ENCODE results near the gene TTI1. TPM values are rescaled to one million over a fixed set of nuclear protein-coding genes. Genes with fewer than 3 reads are reported as not detected.

The TTI1 gene
- total RNA-seq, 1 experiment from 2014 or later, result 25.7 TPM

DNA sequence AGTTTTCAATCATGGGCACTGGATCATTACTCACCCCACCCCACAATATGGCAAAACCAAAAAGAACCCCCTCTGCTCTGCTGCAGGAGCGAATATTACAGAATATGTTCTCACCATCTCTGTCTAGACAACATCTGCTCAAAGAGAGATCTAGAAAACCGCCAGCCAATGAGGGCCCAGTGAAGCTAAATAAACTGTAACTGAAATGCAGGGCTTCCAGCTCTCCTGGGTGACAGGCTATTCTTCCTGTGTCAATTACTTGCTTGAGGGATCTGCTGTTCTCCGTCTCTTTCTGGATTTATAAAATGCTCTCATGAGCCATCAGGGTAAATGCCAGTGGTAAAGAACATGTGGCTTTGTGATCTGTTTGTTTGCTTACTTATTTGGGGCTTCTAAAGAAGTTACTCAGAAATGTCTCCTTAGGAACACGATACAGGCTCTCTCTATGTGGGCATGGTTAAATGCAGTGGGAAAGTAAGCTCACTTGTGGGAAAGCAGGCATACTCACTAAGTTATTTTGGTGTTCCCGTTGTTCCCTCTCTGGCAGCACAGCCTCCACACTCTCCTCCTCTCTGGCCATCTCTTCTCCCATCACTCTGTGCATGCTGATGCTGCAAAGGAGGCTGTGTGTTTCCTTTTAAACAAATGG, 44.8 kb downstream of the TTI1 start:
- peak; percentile 43 for DNase-seq (ENCODE audit: low spot score)

DNA sequence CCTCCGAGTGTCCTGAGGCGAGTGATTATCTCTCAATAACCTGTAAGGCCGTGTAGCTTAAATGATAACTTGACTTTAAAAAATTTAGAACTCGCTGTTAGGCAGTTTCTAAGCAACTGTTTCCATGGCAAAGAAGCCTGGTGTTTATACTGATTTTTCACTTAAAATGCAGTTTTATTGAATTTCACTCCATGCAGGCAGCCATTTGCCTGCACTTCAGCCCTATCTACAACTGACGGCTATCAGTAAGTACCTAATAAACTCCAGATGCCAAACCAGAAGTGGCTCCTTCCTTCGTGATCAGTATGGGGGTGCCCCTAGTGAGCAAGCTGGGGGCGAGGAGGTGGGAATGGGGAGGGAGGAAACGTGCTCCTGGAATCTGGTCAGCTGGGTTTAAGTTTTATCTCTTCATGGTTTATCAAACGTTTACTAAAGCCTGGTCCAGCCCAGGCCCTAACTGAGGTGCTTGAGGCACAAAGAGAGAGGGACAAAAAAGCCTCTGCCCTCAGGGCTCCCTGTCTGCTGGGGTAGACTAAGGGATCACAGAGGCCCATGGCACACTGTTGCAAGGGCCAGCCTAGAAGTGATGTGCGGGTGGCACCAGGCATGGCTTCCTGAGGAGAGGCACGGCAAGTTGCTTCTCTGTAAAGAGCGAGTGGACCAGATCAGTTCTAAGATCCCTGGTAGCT, 45.5 kb downstream of the TTI1 start:
- no peak for DNase-seq (ENCODE audit: low spot score)

DNA sequence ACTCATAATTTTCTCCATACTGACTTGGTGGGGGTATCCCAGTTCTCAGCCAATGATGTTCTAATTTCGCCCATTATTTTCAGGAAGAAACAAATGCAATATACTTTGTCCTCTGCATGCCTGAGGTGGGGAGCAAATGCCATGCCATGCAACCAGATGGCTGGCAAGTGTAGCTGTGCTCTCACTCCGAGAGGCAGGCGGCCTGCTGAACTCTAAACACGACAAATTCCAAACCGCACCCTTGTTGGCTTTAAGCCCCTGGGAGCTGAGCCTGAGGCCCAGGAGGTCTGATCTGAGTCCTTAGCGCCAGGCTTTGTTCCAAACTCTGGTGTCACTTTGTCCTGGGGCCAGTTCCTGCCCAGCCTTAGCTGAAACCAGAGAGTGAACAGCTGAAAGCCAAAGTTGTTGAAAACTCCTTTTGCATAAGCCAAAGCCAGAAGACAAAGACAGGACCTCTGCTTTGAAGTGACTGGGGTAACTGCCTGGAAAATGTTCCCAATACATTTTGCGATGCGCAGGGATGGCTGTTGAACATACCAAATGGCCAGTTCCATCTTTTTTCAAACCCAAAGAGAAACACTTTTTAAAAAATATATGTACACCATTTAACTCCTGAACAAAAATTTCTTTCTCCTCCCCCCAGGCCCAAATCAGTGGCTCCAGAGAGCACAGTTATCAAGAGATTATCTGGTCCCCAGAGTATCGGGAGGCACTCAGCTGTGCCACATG, 46.2 kb downstream of the TTI1 start:
- DNase-seq (ENCODE audit: low spot score), result peak; percentile 88

DNA sequence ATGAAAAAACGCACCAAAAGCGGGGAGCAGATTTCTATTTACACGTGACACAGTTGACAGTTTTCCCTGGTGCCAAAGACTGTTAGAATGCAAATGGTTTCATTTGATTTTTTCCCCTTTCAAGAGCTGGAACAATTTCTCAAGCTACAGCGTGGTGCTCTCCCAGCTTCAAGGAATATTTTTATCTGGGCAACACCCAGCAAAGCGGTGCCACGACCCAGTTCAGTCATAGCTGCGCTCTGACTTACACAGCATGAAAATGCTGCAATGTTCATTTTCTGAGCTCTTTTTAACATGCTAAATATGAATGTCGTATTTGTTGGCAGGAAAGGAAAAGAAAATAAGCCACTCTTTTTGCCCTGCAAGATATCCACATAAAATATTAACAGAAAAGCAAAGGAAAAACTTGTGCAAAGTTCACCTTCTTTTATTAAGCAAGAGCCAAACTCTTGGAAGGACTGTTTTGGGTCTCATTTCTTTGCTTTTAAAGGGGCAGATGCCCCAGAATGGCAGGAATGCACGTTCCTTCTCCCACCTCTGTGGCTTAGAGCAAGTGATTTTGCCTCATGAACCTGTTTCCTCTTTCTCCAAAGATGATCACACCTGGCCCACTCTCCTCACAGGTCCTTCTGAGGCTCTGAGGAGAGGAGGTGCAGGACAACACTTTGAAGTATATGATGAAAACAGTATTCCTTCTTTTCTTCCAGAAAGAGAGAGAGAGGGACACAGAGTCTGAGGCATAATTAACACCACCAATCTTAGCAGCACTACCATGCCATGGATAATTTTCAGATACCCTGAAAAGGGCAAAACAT, 47.0 kb downstream of the TTI1 start:
- no peak for DNase-seq (ENCODE audit: low spot score)

DNA sequence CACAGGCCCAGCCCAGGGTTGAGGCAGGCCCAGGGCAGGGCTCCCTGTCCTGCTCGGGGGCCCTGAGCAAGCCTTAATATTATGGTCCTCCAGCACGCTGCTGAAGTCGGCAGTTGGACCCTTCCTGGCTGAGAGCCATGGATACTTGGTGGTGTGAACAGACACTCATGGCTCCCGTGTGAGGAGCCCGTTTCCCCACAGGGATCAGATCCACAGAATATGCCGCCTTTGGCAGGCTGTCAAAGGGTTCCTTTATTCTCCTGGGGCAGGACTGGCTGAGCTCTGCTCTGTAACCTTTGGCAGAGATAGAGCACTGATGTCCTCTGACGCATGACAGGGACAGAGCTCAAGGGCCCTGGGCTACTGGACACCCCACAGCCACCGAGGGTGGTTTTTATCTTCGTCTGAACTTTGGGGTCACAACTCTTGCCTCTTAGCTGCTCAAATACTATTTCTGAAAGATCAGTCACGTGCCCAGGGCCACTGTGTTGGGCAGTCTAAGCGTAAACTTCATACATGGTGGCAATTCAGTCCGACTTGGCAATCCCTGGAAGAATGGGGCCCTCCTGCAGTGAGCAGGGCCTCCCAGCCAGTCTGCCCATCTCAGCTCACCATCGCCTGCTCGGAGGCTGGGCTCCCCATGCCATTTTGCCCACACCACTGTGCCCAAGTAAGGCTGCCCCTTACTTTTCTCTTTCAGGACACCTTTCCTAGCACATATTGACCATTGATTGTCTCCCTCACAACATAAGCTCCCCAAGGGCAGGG, 49.1 kb downstream of the TTI1 start:
- DNase-seq (ENCODE audit: low spot score), result no peak

DNA sequence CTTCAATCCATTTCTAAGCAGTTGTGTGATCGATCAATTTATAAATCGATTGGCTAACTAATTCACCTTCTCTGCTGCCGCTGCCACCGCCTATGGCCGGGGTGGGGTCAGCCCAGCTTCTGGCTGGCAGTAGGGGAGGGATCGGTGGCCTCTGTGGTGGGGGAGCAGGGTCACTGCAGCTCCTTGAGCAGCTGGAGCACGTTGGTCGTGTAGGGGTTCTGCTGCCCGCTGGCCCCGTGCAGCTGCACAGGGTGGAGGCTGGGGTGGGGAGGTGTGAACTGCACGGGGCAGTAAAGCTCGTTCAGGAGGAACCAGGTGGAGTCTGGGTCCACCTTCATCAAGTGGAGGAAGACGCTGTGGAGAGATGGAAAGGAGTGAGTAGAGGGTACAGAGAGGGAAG, 50.0 kb downstream of the TTI1 start:
- no peak for DNase-seq (ENCODE audit: low spot score)

DNA sequence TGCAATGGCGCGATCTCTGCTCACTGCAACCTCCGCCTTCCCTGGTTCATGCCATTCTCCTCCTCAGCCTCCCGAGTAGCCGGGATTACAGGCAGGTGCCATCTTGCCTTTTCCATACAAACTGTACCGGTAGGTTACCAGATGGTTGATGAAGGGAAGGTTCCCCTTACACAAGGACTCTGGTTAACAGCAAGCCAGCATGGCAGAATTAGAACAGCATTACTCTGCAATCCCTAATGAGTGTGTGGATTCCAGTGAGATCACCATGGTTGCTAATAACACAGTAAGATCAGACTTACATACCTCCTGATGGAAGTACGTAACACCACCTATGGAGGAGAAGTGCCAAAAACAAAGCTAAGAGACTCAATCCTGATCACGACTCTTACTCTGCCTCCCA, 51.7 kb downstream of the TTI1 start:
- no peak for DNase-seq (ENCODE audit: low spot score)

DNA sequence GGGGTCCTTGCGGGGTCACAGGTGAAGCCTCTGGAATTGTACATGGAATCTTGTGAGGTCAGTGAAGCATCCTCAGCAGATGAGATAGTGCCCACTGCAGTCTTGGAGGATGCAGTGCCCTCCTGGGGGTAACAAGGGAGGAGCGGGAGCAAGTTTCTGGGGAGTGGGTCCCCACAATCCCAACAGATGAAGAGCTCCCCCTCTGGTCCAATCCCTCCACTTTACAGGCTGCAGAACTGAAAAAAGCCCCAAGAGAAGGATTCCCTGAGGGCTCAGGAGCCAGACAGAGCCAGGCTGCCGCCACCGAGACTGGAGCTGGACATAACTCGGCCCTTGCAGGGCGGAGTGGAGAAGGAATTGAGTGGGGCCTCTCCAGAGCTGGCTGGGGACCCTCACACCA, 52.4 kb downstream of the TTI1 start:
- DNase-seq (ENCODE audit: low spot score), result no peak

DNA sequence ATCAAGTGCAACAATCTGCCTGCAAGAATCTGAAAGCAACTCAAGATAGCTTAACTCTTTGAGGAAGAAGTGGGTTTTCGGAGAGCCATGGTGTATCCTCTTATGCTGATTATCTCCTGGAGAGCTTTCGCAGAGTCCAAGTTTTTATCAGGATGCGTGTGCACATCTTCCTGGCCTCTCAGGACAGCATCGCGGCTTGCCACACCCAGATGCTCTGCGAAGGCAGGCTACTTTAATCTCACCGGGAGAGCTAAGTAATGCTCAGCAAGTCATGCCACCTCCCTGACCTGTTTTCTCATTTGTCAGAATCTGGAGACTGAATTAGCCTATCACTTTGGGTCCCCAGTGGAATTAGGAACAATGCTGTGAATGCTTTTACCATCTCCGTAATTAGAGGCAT, 52.9 kb downstream of the TTI1 start:
- DNase-seq (ENCODE audit: low spot score), result no peak

DNA sequence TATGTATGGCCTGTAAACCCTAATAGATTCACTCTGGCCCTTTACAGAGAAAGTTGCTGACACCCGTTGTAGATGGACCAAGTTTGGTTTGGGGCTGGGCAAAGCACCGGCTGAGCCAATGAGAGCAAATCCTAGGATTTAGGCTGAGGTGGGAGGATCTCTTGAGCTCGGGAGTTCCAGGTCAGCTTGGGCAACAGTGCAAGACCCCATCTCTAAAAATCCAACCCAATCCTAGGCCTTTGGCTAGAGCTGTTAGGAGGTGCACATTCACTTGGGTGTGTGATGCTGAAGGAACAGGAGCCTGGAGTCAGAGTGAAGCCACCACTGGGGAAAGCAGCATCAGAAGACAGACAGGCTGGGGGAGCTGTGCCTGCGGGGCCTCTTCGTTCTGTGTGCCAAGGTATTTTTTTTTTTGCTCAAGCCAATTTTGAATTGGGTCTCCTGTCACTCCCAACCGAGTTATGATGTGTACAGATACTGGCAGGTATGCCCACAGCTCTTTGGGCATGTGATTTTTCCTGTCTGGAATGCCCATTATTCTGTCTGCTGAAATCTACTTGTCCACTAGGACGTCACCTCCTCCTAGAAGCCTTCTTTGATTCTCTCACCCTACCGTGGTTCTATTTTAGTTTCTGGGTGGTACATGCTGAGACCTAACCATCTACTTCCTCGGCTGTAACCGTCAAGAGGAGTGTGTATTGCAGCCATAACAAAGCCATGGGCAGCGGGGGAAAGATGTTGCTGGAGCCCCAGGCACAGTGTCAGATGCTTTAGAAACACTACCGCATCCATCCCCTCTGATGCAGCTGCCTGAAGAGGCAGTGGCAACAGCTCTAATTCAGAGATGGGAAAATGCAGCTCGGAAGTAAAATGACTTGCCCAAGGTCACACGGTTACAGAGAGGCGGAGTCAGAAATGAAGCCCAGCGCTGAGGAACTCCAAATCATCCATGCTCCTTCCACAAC, 54.0 kb downstream of the TTI1 start:
- DNase-seq (ENCODE audit: low spot score), result no peak

DNA sequence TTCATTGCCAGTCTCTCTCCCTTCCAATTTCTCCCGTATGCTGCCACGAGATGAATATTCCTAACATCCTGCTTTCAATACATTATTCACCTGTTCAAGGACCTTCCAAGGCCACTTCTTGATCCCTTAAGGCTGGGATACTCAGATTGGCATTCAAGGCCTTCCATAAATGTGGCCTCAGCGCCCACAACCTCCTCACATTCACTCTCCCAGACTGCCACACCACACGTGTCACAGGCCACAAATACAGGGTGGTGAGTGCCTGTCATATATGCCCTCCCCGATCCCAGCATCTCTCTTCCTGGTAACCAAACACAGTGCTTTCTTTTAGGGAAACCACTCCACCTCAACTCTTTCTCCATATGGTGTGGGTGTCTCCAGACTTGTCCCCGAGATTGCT, 55.5 kb downstream of the TTI1 start:
- DNase-seq (ENCODE audit: low spot score), result no peak

DNA sequence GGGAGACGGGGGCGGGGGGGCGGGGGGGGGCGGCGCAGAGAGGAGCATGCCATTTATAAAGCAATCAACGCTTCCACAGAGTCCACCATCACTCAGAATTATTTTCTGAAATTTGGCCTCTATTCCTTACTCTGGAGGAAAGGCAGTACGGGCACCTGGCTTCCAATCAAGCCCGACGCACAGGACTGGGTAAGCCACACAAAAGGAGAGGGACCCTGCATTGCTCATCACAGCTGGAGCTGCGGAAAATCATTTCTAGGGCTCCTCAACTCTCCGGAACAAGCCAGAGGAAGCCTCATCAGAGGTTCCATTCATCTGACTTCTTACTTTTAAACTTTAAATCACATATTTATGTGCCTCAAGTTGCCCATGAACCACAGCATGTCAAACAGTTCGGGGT, 55.9 kb downstream of the TTI1 start:
- DNase-seq (ENCODE audit: low spot score), result no peak

DNA sequence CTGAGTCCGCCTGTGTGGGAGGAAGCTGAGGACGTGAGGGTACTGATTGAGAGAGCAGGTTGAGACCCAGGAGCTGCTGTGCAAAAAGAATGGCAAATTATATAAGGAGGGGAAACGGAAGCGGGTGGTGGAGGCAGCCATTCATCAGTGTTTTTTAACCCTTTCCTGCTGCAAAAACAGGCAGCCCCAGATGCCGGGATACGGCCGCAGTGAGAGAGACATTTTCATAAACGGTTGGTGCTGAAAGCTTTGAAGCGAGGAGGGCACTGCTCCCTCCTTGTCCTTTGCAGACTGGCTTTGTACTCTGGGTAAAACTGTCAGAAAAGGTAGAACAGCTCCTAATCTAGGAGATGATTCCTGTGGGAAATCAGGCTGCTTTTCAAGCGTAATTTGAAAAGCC, 56.4 kb downstream of the TTI1 start:
- DNase-seq (ENCODE audit: low spot score), result no peak

DNA sequence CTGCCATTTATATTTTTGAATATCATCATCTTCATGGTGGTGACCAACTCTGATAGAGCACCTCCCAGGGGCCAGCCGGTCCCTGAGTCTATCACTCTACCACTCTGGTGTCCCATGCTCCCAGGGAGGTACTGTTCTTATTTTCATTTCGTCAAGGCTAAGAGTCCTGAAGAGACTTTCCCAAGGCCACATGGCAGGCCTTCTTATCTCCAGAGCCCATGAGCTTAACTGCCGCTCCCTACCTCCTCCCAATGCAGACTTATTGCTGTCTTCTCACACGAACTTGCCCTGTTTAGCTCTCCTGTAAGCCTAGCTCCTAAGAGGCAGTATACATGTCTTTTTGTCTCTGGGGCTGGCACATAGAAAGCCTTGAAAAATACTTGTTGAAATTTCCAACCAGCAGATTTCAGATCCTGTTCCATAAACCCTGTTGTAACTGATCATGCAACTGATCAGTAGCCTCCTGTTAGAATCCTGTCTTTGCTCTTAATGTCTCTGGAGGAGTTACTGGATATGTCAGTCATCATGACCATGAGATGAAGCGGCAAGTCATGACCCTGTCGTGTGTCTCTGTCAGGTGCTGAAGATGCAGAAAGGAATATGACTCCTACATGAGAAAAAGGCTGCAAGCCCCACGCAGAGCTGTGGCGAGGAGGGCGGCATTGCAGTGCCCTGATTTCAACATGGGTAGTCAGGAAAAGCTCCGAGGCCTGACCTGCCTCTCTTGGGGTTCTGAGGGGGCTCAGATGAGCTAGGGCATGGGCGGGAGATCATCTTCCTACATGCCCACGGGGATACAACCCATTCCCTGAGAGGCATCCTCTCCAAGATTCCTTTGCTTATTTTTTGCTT, 60.0 kb downstream of the TTI1 start:
- no peak for DNase-seq (ENCODE audit: low spot score)

DNA sequence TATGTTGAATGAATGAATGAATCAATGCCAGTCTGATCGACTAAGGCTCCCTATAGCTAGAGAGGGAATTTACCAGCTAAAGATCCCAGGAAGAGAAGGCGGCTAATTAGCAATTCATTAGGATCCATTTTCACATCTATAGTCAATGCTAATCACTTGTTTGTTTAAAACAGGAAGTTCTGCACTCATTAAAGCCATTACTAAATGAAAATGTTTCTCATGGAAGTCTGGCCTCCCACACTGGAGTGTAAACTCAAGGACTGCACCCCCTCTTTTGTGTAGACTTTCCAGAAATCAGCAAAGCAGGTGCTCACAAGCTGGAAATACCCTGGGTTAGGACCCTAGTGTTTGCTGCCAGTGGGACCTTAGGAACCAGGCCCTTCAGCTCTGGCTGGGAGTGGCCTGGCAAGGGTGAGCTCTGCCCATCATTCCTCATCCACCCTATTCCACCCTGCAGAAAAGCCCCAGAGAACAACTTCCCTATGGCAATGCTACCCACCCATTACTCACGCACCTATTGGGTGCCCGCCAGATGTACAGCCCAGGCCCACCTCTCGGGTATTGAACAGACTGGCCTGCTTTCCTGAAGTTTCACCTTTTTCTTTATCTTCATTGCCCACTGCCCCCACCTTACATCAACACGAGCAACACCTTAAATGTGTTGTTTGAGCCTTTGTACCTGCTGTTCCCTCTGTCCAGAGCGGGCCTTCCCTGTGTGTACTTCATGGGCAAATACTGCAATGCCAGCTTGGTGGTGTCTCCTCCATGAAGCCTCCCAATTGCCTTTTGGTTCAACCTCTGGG, 60.8 kb downstream of the TTI1 start:
- no peak for DNase-seq (ENCODE audit: low spot score)

DNA sequence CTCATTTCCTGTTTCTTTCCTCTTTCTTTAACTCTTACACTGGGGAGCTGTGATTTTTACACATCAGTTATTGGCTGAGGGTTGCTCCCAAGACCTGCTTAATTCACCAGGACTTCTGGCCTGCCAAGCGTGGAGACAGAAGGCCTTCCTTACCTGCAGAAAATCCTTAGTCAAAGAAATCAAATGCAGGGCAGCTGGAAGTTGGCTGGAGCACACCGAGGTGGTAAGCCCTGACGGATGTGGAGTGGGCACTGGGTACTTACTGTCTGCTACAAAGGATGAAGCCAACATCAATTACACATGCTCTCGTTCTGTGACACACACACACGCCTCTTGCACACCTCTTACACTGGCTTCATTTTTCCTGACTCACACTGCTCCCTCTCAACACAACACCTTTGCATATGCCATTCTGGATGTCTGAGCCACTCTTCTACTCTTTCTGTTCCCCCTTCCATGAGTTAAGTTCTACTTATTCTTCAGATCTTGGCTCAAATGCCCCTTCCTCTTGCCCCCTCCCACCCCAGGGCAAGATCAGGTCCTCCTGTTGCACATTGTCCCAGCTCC, 61.6 kb downstream of the TTI1 start:
- DNase-seq (ENCODE audit: low spot score), result no peak

DNA sequence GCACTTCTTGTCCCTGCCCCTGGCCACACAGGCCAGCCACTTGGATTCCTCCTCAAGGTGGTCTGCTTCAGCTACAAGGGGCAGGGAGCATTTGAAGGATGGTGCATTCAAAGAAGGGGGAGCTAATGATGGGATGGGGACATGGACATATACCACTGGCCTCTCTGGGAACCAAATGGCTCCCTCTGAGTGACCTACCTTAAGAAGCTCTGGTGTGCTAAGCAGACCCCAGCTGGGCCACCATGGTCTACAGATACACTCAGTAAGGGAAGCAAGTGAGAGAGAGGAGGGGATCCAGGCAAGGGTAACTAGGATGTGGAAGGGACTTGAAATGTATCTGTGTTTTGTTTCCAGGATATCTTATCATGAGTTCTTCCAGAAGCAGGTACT, 62.4 kb downstream of the TTI1 start:
- no peak for DNase-seq (ENCODE audit: low spot score)
